GM12878 (cell line): ENCODE measurements around the gene COL16A1. TPM values are rescaled to one million over a fixed set of nuclear protein-coding genes. Genes with fewer than 3 reads are reported as not detected.

Source experiments
- ATAC-seq: fragments of 200-7000 bp; cut with Tn5 transposase; 3 replicates; pipeline ENCODE4 v1.9.1; 2020; ENCODE audit warnings: mild to moderate bottlenecking, moderate library complexity
- BruUV-seq: library from RNA; stranded (reverse); fragments of 400-500 nt; replicated peaks from 2 replicates; lab custom pipeline; 2021; lab: Mats Ljungman, UMichigan
- CTCF ChIA-PET: fragments of 300-600 bp; sonication (Branson Sonifier 250); formaldehyde crosslinking; extraction: SDS; loops from one replicate; lab custom pipeline; 2021; ENCODE audit warnings: inconsistent platforms; lab: Yijun Ruan, JAX
- POLR2A ChIA-PET: fragments of 350-600 bp; formaldehyde crosslinking; extraction: SDS; loops from one replicate; lab custom pipeline; 2021; ENCODE audit warnings: inconsistent platforms; lab: Charles Lee
- RAD21 ChIA-PET: fragments of 300-600 bp; sonication (Branson Sonifier 250); formaldehyde crosslinking; loops from one replicate; lab custom pipeline; 2023; ENCODE audit warnings: antibody characterized with exemption; ENCODE audit not compliant: unreplicated experiment; lab: Charles Lee
- SMC1A ChIA-PET: fragments of 300-600 bp; sonication (Branson Sonifier 250); formaldehyde crosslinking; loops from one replicate; lab custom pipeline; 2023; ENCODE audit not compliant: unreplicated experiment, uncharacterized antibody; lab: Charles Lee
- DNase-seq: peaks from one replicate; pipeline ENCODE4 v3.0.0-alpha.2; 2011; ENCODE audit warnings: low read depth, low spot score
- FAIRE-seq: peaks from 3 replicates; lab custom pipeline; 2011; peaks lifted over from hg19 to GRCh38; lab: Jason Lieb, UNC
- H2AFZ ChIP-seq: 2 replicates; pipeline ENCODE4 v1.6.0; 2011; ENCODE audit warnings: low read depth, low read length, control low read depth; ENCODE audit not compliant: control insufficient read depth
- H3K27ac ChIP-seq: 2 replicates; pipeline ENCODE4 v1.5.1; 2011; ENCODE audit warnings: control low read depth; ENCODE audit not compliant: control insufficient read depth, insufficient read depth
- H3K27me3 ChIP-seq, 2 experiments: replicated peaks in 1 of 2; 2 replicates each; pipeline versions ENCODE4 v1.6.0 to v1.6.1; 2011; ENCODE audit warnings: low read length in 1 of 2; ENCODE audit not compliant: control insufficient read depth in 2 of 2, insufficient read depth in 2 of 2
- H3K36me3 ChIP-seq, 2 experiments: 2 replicates each; pipeline ENCODE4 v1.5.1; 2011; ENCODE audit warnings: low read length in 1 of 2; ENCODE audit not compliant: control insufficient read depth in 2 of 2, insufficient read depth in 2 of 2
- H3K4me1 ChIP-seq: 2 replicates; pipeline ENCODE4 v1.6.1; 2011; ENCODE audit warnings: mild to moderate bottlenecking, low read length, moderate library complexity, mixed read lengths; ENCODE audit not compliant: control insufficient read depth, insufficient read depth
- H3K4me2 ChIP-seq: 2 replicates; pipeline ENCODE4 v1.6.0; 2011; ENCODE audit warnings: control low read depth; ENCODE audit not compliant: control insufficient read depth, insufficient read depth
- H3K4me3 ChIP-seq: fragments of 200-600 bp; sonication (generic); 2 replicates; pipeline ENCODE4 v1.5.1; 2016
- H3K79me2 ChIP-seq: 2 replicates; pipeline ENCODE4 v1.6.0; 2011; ENCODE audit warnings: low read length; ENCODE audit not compliant: control insufficient read depth, insufficient read depth
- H3K9ac ChIP-seq: 2 replicates; pipeline ENCODE4 v1.8.0; 2011; ENCODE audit warnings: low read length, control low read depth, mixed read lengths; ENCODE audit not compliant: control insufficient read depth, insufficient read depth
- H3K9me3 ChIP-seq: replicated peaks from 3 replicates; pipeline ENCODE4 v1.5.1; 2011; ENCODE audit warnings: mild to moderate bottlenecking, low read length; ENCODE audit not compliant: control insufficient read depth, insufficient read depth
- H4K20me1 ChIP-seq: 2 replicates; pipeline ENCODE4 v1.6.0; 2011; ENCODE audit not compliant: control insufficient read depth, insufficient read depth
- BMI1 ChIP-seq: fragments of 450-650 bp; IDR thresholded peaks from 2 replicates; pipeline ENCODE4 v1.6.1; 2016; ENCODE audit warnings: mild to moderate bottlenecking, moderate library complexity, borderline replicate concordance
- CHD2 ChIP-seq: IDR thresholded peaks from 2 replicates; pipeline ENCODE4 v1.6.1; 2011; ENCODE audit warnings: low read depth, low read length, improper control_type of control experiment, borderline replicate concordance
- CHD4 ChIP-seq: fragments of 200-600 bp; sonication (generic); IDR thresholded peaks from 2 replicates; pipeline ENCODE4 v1.6.1; 2016; ENCODE audit warnings: mild to moderate bottlenecking
- CREB1 ChIP-seq: IDR thresholded peaks from 2 replicates; pipeline ENCODE4 v1.6.1; 2012; ENCODE audit warnings: low read depth, mild to moderate bottlenecking, inconsistent platforms
- HDAC2 ChIP-seq: fragments of 200-600 bp; sonication (generic); IDR thresholded peaks from 2 replicates; pipeline ENCODE4 v1.6.1; 2017
- HDAC6 ChIP-seq: fragments of 200-600 bp; sonication (generic); IDR thresholded peaks from one replicate; pipeline ENCODE4 v1.8.0; 2017; ENCODE audit warnings: antibody characterized with exemption; ENCODE audit not compliant: unreplicated experiment
- IRF3 ChIP-seq: fragments of 450-650 bp; IDR thresholded peaks from 2 replicates; pipeline ENCODE4 v1.6.1; 2014; ENCODE audit warnings: mild to moderate bottlenecking
- MTA2 ChIP-seq: fragments of 450-650 bp; IDR thresholded peaks from 2 replicates; pipeline ENCODE4 v1.6.1; 2016; ENCODE audit warnings: low read depth, mild to moderate bottlenecking, moderate library complexity
- MYB ChIP-seq: fragments of 150-350 bp; IDR thresholded peaks from 2 replicates; pipeline ENCODE4 v1.6.1; 2014; ENCODE audit warnings: mild to moderate bottlenecking, low read depth, low read length, borderline replicate concordance
- NR2C2 ChIP-seq: IDR thresholded peaks from 2 replicates; pipeline ENCODE4 v1.6.1; 2011; ENCODE audit warnings: borderline replicate concordance, low read depth; ENCODE audit not compliant: control insufficient read depth, insufficient read length
- POLR2AphosphoS2 ChIP-seq: IDR thresholded peaks from 2 replicates; pipeline ENCODE4 v1.6.1; 2011; ENCODE audit warnings: low read depth, mild to moderate bottlenecking, low read length, improper control_type of control experiment, moderate library complexity
- RBBP5 ChIP-seq: fragments of 200-600 bp; sonication (generic); conservative IDR thresholded peaks from 2 replicates; pipeline ENCODE4 v1.6.1; 2016
- REST ChIP-seq: IDR thresholded peaks from 2 replicates; pipeline ENCODE4 v1.6.1; 2012; ENCODE audit warnings: mild to moderate bottlenecking, low read depth, low read length
- RFX5 ChIP-seq: IDR thresholded peaks from 2 replicates; pipeline ENCODE4 v1.6.1; 2011; ENCODE audit warnings: low read depth, low read length, improper control_type of control experiment
- SMC3 ChIP-seq: IDR thresholded peaks from 2 replicates; pipeline ENCODE4 v1.6.1; 2011; ENCODE audit warnings: low read length, improper control_type of control experiment, borderline replicate concordance
- SREBF2 ChIP-seq: IDR thresholded peaks from 2 replicates; pipeline ENCODE4 v1.6.1; 2012; ENCODE audit warnings: mild to moderate bottlenecking, low read length
- TAF1 ChIP-seq: IDR thresholded peaks from 2 replicates; pipeline ENCODE4 v1.6.1; 2011; ENCODE audit warnings: mild to moderate bottlenecking, low read depth, low read length, borderline replicate concordance
- USF1 ChIP-seq: IDR thresholded peaks from 2 replicates; pipeline ENCODE4 v1.6.1; 2011; ENCODE audit warnings: borderline replicate concordance, low read depth, mild to moderate bottlenecking, moderate library complexity, mixed read lengths, low read length; ENCODE audit not compliant: insufficient read depth; ENCODE audit errors: extremely low read length
- WGBS: methylation state at CpG from one replicate; pipeline ENCODE4 v1.1.6; 2016; ENCODE audit warnings: low lambda C conversion rate; ENCODE audit not compliant: insufficient replicate concordance, insufficient coverage; ENCODE audit errors: missing lambda C conversion rate; 5-methylcytosine and 5-hydroxymethylcytosine counted together
- in situ Hi-C: fragments of 300-500 bp; cut with MboI; formaldehyde crosslinking; loops from 9 replicates; pipeline ENCODE4 v1.14.3; 2018; ENCODE audit warnings: mixed read lengths
- intact Hi-C: fragments of 100-400 bp; cut with micrococcal nuclease; formaldehyde crosslinking; loops from one replicate; pipeline ENCODE4 v1.14.2; 2022; ENCODE audit not compliant: unreplicated experiment
- polyA plus RNA-seq, 11 experiments: library from polyadenylated mRNA; depleted of rRNA in 4 of 11; unstranded in 6 of 11; stranded (reverse) in 5 of 11; fragments of >200 nt; fragmentation: Nextera tagmentation in 4 of 11; fragmentation: Illumina TruSeq in 1 of 11; extraction: Ambion mirVana in 4 of 11; extraction: Trizol in 1 of 11; gene quantifications; 1 replicate in 1 of 11; 2 replicates in 10 of 11; pipeline versions ENCODE4 v1.2.1 to v1.2.3, GENCODE V29; 2011 to 2016; ENCODE audit warnings: inconsistent platforms in 2 of 11, missing spikeins in 2 of 11, low read depth in 1 of 11
- total RNA-seq, 4 experiments: library from RNA; depleted of rRNA in 3 of 4; stranded (reverse); fragments of >200 nt in 3 of 4; fragmentation: Illumina TruSeq in 1 of 4; extraction: Trizol in 1 of 4; gene quantifications; 2 replicates each; pipeline versions ENCODE4 v1.2.1 to v1.2.3, GENCODE V29; 2013 to 2021

Gene COL16A1
- total and polyA plus RNA-seq, 10 of the 15 experiments (the other 5 are each of a cell fraction or from before 2014, with no cell fraction given): 0.02 to 3.7 (median 0.59) TPM

GRCh38 chr1:31734582-31735107 is 30.8 kb upstream of the COL16A1 start:
- ATAC-seq: no peak
- no peaks in the 10 kb centered on the region for H3K4me1 ChIP-seq
- no peaks in the 10 kb centered on the region; a peak in 2 of 4 replicates for H3K27me3 ChIP-seq
- BruUV-seq: no TSS peak
- no peak for FAIRE-seq
- ChIA-PET SMC1A (no interaction called here), CTCF (interaction anchor here (0.5 to 1.5 kb wide), 5 partner anchors 11 to 667 kb away, joined by 3 to 12 read pairs (median 3); no protein-coding TSS in a partner anchor), POLR2A (no interaction called here), RAD21 (interaction anchor here (1.2 to 1.3 kb wide), 2 partner anchors 55 to 70 kb away, joined by 4 to 5 read pairs; no protein-coding TSS in a partner anchor)
- H4K20me1 ChIP-seq: no peaks in the 10 kb centered on the region
- no peaks in the 10 kb centered on the region for H3K36me3 ChIP-seq
- no peaks in the 10 kb centered on the region for H3K79me2 ChIP-seq
- H3K4me3 ChIP-seq: no peak overlapping the region
- H3K9ac ChIP-seq: no peak overlapping the region
- no peak overlapping the region for H3K4me2 ChIP-seq
- no peaks in the 10 kb centered on the region for H3K9me3 ChIP-seq
- H2AFZ ChIP-seq: no peak overlapping the region
- intact Hi-C loops: no loop called here
- no peak for TF ChIP-seq CHD2
- TF ChIP-seq CREB1: no peak
- TF ChIP-seq MTA2: no peak
- no peak for TF ChIP-seq SMC3
- no peak for TF ChIP-seq HDAC6
- no peak for TF ChIP-seq SREBF2
- no peak for TF ChIP-seq CHD4
- TF ChIP-seq POLR2AphosphoS2: no peak
- no peak for TF ChIP-seq REST
- TF ChIP-seq RBBP5: no peak
- no peak for TF ChIP-seq USF1
- no peak for TF ChIP-seq RFX5
- no peak for TF ChIP-seq IRF3
- no peak for TF ChIP-seq BMI1
- TF ChIP-seq TAF1: no peak
- no peak for TF ChIP-seq NR2C2
- no peak for TF ChIP-seq HDAC2
- TF ChIP-seq MYB: no peak
- no peak overlapping the region for H3K27ac ChIP-seq
- no peak for DNase-seq
- WGBS: 19% methylated on average over 7 of the region's 7 CpGs
- in situ Hi-C loops: no loop called here
